IMR-90 (cell line): ENCODE results near the gene ATP10D. TPM values are rescaled to one million over a fixed set of nuclear protein-coding genes. Genes with fewer than 3 reads are reported as not detected.

Experiments used
- ATAC-seq: fragments of 200-7000 bp; cut with Tn5 transposase; 2 replicates; pipeline ENCODE4 v1.9.1; 2020; ENCODE audit warnings: low read depth, mild to moderate bottlenecking, moderate library complexity
- BruUV-seq: library from RNA; stranded (reverse); fragments of 400-500 nt; replicated peaks from 2 replicates; lab custom pipeline; 2021; lab: Mats Ljungman, UMichigan
- CTCF ChIA-PET: fragments of 300-600 bp; formaldehyde crosslinking; extraction: SDS; loops from one replicate; lab custom pipeline; 2021; ENCODE audit warnings: antibody characterized with exemption; lab: Yijun Ruan, JAX
- POLR2A ChIA-PET: fragments of 300-600 bp; sonication (Branson Sonifier 250); formaldehyde crosslinking; loops from one replicate; lab custom pipeline; 2022; ENCODE audit warnings: antibody characterized with exemption; ENCODE audit not compliant: unreplicated experiment; lab: Charles Lee
- DNase-seq: peaks from one replicate; pipeline ENCODE4 v3.0.0; 2013
- H2AFZ ChIP-seq: replicated peaks from 2 replicates; pipeline ENCODE3; 2013; ENCODE audit warnings: low read length, mild to moderate bottlenecking; ENCODE audit not compliant: poor library complexity
- H2AK5ac ChIP-seq: 2 replicates; pipeline ENCODE4 v1.6.1; 2013; ENCODE audit warnings: low read depth, low read length, inconsistent platforms
- H2AK9ac ChIP-seq: replicated peaks from 2 replicates; pipeline ENCODE3; 2013; ENCODE audit warnings: mild to moderate bottlenecking, low read depth, low read length, moderate library complexity; ENCODE audit not compliant: poor library complexity
- H2BK120ac ChIP-seq: 2 replicates; pipeline ENCODE4 v1.6.1; 2013; ENCODE audit warnings: low read depth, low read length, inconsistent platforms
- H2BK15ac ChIP-seq: 3 replicates; pipeline ENCODE4 v1.6.1; 2013; ENCODE audit warnings: low read depth, low read length, inconsistent platforms
- H2BK20ac ChIP-seq: 2 replicates; pipeline ENCODE4 v1.6.1; 2013; ENCODE audit warnings: low read depth, mild to moderate bottlenecking, inconsistent platforms, low read length, moderate library complexity
- H2BK5ac ChIP-seq: 2 replicates; pipeline ENCODE4 v1.6.1; 2013; ENCODE audit warnings: mild to moderate bottlenecking, low read depth, low read length, inconsistent platforms; ENCODE audit not compliant: poor library complexity, severe bottlenecking
- H3K14ac ChIP-seq: replicated peaks from 2 replicates; pipeline ENCODE4 v1.6.1; 2013; ENCODE audit warnings: low read depth, low read length, inconsistent platforms
- H3K18ac ChIP-seq: 2 replicates; pipeline ENCODE4 v1.6.1; 2013; ENCODE audit warnings: low read depth, low read length, control low read depth
- H3K23ac ChIP-seq: 2 replicates; pipeline ENCODE4 v1.6.1; 2013; ENCODE audit warnings: low read depth, low read length, inconsistent platforms
- H3K27ac ChIP-seq: 2 replicates; pipeline ENCODE4 v1.5.1; 2013; ENCODE audit warnings: mild to moderate bottlenecking, control low read depth, low read length; ENCODE audit not compliant: insufficient read depth
- H3K27me3 ChIP-seq: 2 replicates; pipeline ENCODE4 v1.6.1; 2013; ENCODE audit warnings: low read length; ENCODE audit not compliant: control insufficient read depth, insufficient read depth
- H3K36me3 ChIP-seq: 2 replicates; pipeline ENCODE4 v1.6.1; 2013; ENCODE audit warnings: low read length, mixed read lengths; ENCODE audit not compliant: control insufficient read depth, insufficient read depth
- H3K4ac ChIP-seq: 2 replicates; pipeline ENCODE4 v1.6.1; 2013; ENCODE audit warnings: low read depth, low read length, inconsistent platforms
- H3K4me1 ChIP-seq: 2 replicates; pipeline ENCODE4 v1.6.1; 2013; ENCODE audit warnings: low read length, mixed read lengths; ENCODE audit not compliant: control insufficient read depth, insufficient read depth
- H3K4me2 ChIP-seq: 2 replicates; pipeline ENCODE4 v1.6.1; 2013; ENCODE audit warnings: low read depth, mild to moderate bottlenecking, control low read depth, low read length, moderate library complexity
- H3K4me3 ChIP-seq: 2 replicates; pipeline ENCODE4 v1.5.1; 2013; ENCODE audit warnings: low read depth, mild to moderate bottlenecking, control low read depth, low read length, moderate library complexity; ENCODE audit not compliant: insufficient read depth
- H3K56ac ChIP-seq: 2 replicates; pipeline ENCODE4 v1.6.1; 2013; ENCODE audit warnings: low read length, inconsistent platforms; ENCODE audit not compliant: insufficient read depth; ENCODE audit errors: extremely low read depth
- H3K79me1 ChIP-seq, 2 experiments: 2 replicates each; pipeline ENCODE4 v1.6.1; 2013; ENCODE audit warnings: low read length in 2 of 2, inconsistent platforms in 1 of 2, low read depth in 1 of 2
- H3K9ac ChIP-seq: 2 replicates; pipeline ENCODE4 v1.6.1; 2013; ENCODE audit warnings: low read depth, low read length, control low read depth
- H3K9me1 ChIP-seq: 2 replicates; pipeline ENCODE4 v1.6.1; 2013; ENCODE audit warnings: low read length, inconsistent platforms; ENCODE audit not compliant: insufficient read depth
- H3K9me3 ChIP-seq: 2 replicates; pipeline ENCODE4 v1.6.1; 2013; ENCODE audit warnings: low read length; ENCODE audit not compliant: control insufficient read depth, insufficient read depth
- H4K20me1 ChIP-seq: 2 replicates; pipeline ENCODE4 v1.6.1; 2013; ENCODE audit warnings: low read length, inconsistent platforms; ENCODE audit not compliant: insufficient read depth
- H4K5ac ChIP-seq: 2 replicates; pipeline ENCODE4 v1.6.1; 2013; ENCODE audit warnings: mild to moderate bottlenecking, low read depth, low read length, control low read depth
- H4K8ac ChIP-seq, 2 experiments: 2 replicates each; pipeline ENCODE4 v1.6.1; 2013; ENCODE audit warnings: low read depth in 2 of 2, low read length in 2 of 2, control low read depth in 1 of 2, inconsistent platforms in 1 of 2
- H4K91ac ChIP-seq: 2 replicates; pipeline ENCODE4 v1.6.1; 2013; ENCODE audit warnings: low read depth, low read length, inconsistent platforms; ENCODE audit not compliant: insufficient read depth
- BHLHE40 ChIP-seq: fragments of 150-350 bp; IDR thresholded peaks from 2 replicates; pipeline ENCODE4 v1.6.1; 2016; ENCODE audit warnings: mild to moderate bottlenecking, low read depth, low read length
- CEBPB ChIP-seq: IDR thresholded peaks from 2 replicates; pipeline ENCODE4 v1.6.1; 2012; ENCODE audit warnings: low read depth, low read length, improper control_type of control experiment
- CHD1 ChIP-seq: IDR thresholded peaks from 2 replicates; pipeline ENCODE4 v1.6.1; 2012; ENCODE audit warnings: low read depth, low read length, improper control_type of control experiment
- ELK1 ChIP-seq: fragments of 150-350 bp; IDR thresholded peaks from 2 replicates; pipeline ENCODE4 v1.6.1; 2016; ENCODE audit warnings: low read depth, mild to moderate bottlenecking, low read length, moderate library complexity, borderline replicate concordance
- FOS ChIP-seq: fragments of 150-350 bp; IDR thresholded peaks from 2 replicates; pipeline ENCODE4 v1.6.1; 2016; ENCODE audit warnings: low read depth, low read length
- MAFK ChIP-seq: IDR thresholded peaks from 2 replicates; pipeline ENCODE4 v1.6.1; 2012; ENCODE audit warnings: low read depth, low read length, improper control_type of control experiment
- MAZ ChIP-seq: IDR thresholded peaks from 2 replicates; pipeline ENCODE4 v1.6.1; 2012; ENCODE audit warnings: low read depth, mild to moderate bottlenecking, low read length, improper control_type of control experiment, moderate library complexity, borderline replicate concordance
- MXI1 ChIP-seq: IDR thresholded peaks from 2 replicates; pipeline ENCODE4 v1.6.1; 2012; ENCODE audit warnings: low read depth, mild to moderate bottlenecking, low read length, moderate library complexity, borderline replicate concordance
- NFE2L2 ChIP-seq: fragments of 150-350 bp; IDR thresholded peaks from 2 replicates; pipeline ENCODE4 v1.6.1; 2016; ENCODE audit warnings: low read depth, mild to moderate bottlenecking, low read length
- POLR2A ChIP-seq: IDR thresholded peaks from 2 replicates; pipeline ENCODE4 v1.6.1; 2012; ENCODE audit warnings: mild to moderate bottlenecking, low read depth, low read length
- RCOR1 ChIP-seq: IDR thresholded peaks from 2 replicates; pipeline ENCODE4 v1.6.1; 2012; ENCODE audit warnings: mild to moderate bottlenecking, low read length, improper control_type of control experiment; ENCODE audit not compliant: insufficient replicate concordance
- RFX5 ChIP-seq: IDR thresholded peaks from 2 replicates; pipeline ENCODE4 v1.8.0; 2012; ENCODE audit warnings: low read depth, mild to moderate bottlenecking, low read length, moderate library complexity
- SMC3 ChIP-seq: fragments of 150-350 bp; IDR thresholded peaks from 2 replicates; pipeline ENCODE4 v1.6.1; 2016; ENCODE audit warnings: low read depth, mild to moderate bottlenecking, antibody characterized with exemption, low read length, moderate library complexity
- USF2 ChIP-seq: fragments of 150-350 bp; IDR thresholded peaks from 2 replicates; pipeline ENCODE4 v1.6.1; 2017; ENCODE audit warnings: mild to moderate bottlenecking, antibody characterized with exemption, low read length, low read depth
- WGBS, 2 experiments: methylation state at CpG; one replicate each; pipeline versions ENCODE4 v1.1.5 to v1.1.7; 2013; ENCODE audit warnings: missing lambda C conversion rate in 2 of 2; ENCODE audit not compliant: insufficient read length in 1 of 2; ENCODE audit errors: extremely low coverage in 2 of 2; 5-methylcytosine and 5-hydroxymethylcytosine counted together
- dilution Hi-C: fragments of 300-500 bp; cut with HindIII; formaldehyde crosslinking; loops from one replicate; pipeline ENCODE4 v1.14.3; 2018; ENCODE audit warnings: low sequenced_read_pairs; ENCODE audit not compliant: unreplicated experiment
- in situ Hi-C: fragments of 300-500 bp; cut with MboI; formaldehyde crosslinking; loops from 3 replicates; pipeline ENCODE4 v1.14.3; 2019; ENCODE audit warnings: low sequenced_read_pairs, inconsistent platforms, mixed read lengths
- intact Hi-C: fragments of 100-400 bp; cut with micrococcal nuclease; formaldehyde crosslinking; loops from 2 replicates; pipeline ENCODE4 v1.10.0; 2022
- polyA plus RNA-seq, 3 experiments: library from polyadenylated mRNA; depleted of rRNA; stranded (reverse); fragments of >200 nt; gene quantifications; 2 replicates each; pipeline ENCODE4 v1.2.3, GENCODE V29; 2012; ENCODE audit warnings: low replicate concordance in 1 of 3
- total RNA-seq: library from RNA; depleted of rRNA; stranded (reverse); fragments of >200 nt; gene quantifications from 2 replicates; pipeline ENCODE4 v1.2.3, GENCODE V29; 2012
- TF ChIP-seq, protein P1 (sequence below): conservative IDR thresholded peaks from 2 replicates; pipeline ENCODE4 v1.5.1; 2012; ENCODE audit warnings: mild to moderate bottlenecking, low read depth, low read length, improper control_type of control experiment

The ATP10D gene
- total and polyA plus RNA-seq, 2 of the 4 experiments (the other 2 are of a cell fraction) = 28.9 to 135 TPM

- Histone ChIP-seq H3K9me3 (no peaks in the 10 kb centered on the region), H3K27ac (no peak overlapping the region), H4K91ac (no peak overlapping the region), H2BK20ac (no peak overlapping the region), H3K36me3 (peaks cover 15% of the 10 kb centered on the region), H3K79me1 (peaks cover 0 to 6% of the 10 kb centered on the region in 2 experiments; a peak in 1 of 4 replicates), H3K9me1 (no peaks in the 10 kb centered on the region; the same call in 1 of the 2 replicates), H2AK9ac (no peak overlapping the region), H3K9ac (no peak overlapping the region), H3K27me3 (no peaks in the 10 kb centered on the region), H4K20me1 (no peaks in the 10 kb centered on the region), H3K18ac (no peak overlapping the region), H3K4me1 (peaks cover 2% of the 10 kb centered on the region; the same call in 1 of the 2 replicates), H4K8ac (no peak overlapping the region; a peak in 1 of 4 replicates), H3K23ac (no peak overlapping the region), H3K56ac (no peak overlapping the region), H3K4ac (no peak overlapping the region), H3K4me2 (no peak overlapping the region), H3K14ac (no peak overlapping the region), H4K5ac (no peak overlapping the region), H3K4me3 (no peak overlapping the region), H2BK15ac (no peak overlapping the region), H2BK5ac (no peak overlapping the region), H2AK5ac (no peak overlapping the region), H2BK120ac (no peak overlapping the region), H2AFZ (no peak overlapping the region)
- in situ Hi-C loops = loop anchor here (25.0 kb wide), 1 partner anchor 623 kb away; no protein-coding TSS in a partner anchor
- WGBS, 2 experiments = no CpG with 5 or more reads among the region's 1 CpG
- TF ChIP-seq FOS = no peak
- TF ChIP-seq CEBPB = no peak
- TF ChIP-seq NFE2L2 = no peak
- TF ChIP-seq, protein P1, sequence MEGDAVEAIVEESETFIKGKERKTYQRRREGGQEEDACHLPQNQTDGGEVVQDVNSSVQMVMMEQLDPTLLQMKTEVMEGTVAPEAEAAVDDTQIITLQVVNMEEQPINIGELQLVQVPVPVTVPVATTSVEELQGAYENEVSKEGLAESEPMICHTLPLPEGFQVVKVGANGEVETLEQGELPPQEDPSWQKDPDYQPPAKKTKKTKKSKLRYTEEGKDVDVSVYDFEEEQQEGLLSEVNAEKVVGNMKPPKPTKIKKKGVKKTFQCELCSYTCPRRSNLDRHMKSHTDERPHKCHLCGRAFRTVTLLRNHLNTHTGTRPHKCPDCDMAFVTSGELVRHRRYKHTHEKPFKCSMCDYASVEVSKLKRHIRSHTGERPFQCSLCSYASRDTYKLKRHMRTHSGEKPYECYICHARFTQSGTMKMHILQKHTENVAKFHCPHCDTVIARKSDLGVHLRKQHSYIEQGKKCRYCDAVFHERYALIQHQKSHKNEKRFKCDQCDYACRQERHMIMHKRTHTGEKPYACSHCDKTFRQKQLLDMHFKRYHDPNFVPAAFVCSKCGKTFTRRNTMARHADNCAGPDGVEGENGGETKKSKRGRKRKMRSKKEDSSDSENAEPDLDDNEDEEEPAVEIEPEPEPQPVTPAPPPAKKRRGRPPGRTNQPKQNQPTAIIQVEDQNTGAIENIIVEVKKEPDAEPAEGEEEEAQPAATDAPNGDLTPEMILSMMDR = no peak
- TF ChIP-seq RCOR1 = no peak
- no peak for TF ChIP-seq POLR2A
- TF ChIP-seq RFX5 = no peak
- no peak for TF ChIP-seq SMC3
- no peak for TF ChIP-seq ELK1
- no peak for TF ChIP-seq CHD1
- no peak for TF ChIP-seq MAFK
- TF ChIP-seq MAZ = no peak
- TF ChIP-seq MXI1 = no peak
- no peak for TF ChIP-seq BHLHE40
- TF ChIP-seq USF2 = no peak
- no peak for DNase-seq
- intact Hi-C loops = loop anchor here (5.0 to 10.0 kb wide), 4 partner anchors 46 to 628 kb away; partner anchors contain the start of gene COMMD8
- CTCF ChIA-PET = interaction anchor here (1.0 kb wide), 1 partner anchor 365 kb away, joined by 4 read pairs; no protein-coding TSS in a partner anchor
- dilution Hi-C loops = no loop called here
- ATAC-seq = no peak
- POLR2A ChIA-PET = no interaction called here
- BruUV-seq = no TSS peak
These were observed 75.6 kb downstream of the ATP10D start for GRCh38 chr4:47560682-47561081.
